ENCODE measurements around the gene FBN2.
"Not testable (repeated sequence)": the region's sequence is repeated elsewhere in the genome, so short reads cannot be mapped to it uniquely, and the experiment has no call there.

The FBN2 gene

DNA sequence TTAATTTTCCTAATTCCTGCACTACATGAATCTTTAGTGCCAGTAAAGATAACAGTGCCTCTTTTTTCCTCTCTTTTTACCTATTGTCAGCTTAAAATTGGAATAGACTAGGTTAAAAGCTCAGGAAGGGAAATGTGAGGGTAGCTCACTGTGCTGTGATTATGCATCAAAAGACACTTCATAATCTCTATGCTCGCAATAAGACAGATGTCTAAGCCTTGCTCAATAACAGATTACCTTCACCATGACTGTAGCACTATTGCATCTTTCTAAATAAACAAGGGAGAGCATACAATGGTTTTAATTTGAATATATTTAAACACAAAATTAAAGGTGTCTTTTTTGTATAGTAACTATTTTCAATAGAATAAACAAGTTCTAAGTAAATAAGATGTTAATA lies 130.1 kb downstream of the FBN2 start:
- H3K9me3 ChIP-seq (ENCODE audit: severe bottlenecking), result no peaks in the 10 kb centered on the region
- DNase-seq (ENCODE audit: low spot score) (no peak), ATAC-seq (ENCODE audit: low read depth) (no peak)
- H3K4me3 ChIP-seq (ENCODE audit: severe bottlenecking), result no peak overlapping the region
- H3K27ac ChIP-seq (ENCODE audit: poor library complexity, severe bottlenecking), result no peak overlapping the region
- H3K27me3 ChIP-seq (ENCODE audit: insufficient read depth, poor library complexity, severe bottlenecking), result no peaks in the 10 kb centered on the region
- TF ChIP-seq, protein P1, sequence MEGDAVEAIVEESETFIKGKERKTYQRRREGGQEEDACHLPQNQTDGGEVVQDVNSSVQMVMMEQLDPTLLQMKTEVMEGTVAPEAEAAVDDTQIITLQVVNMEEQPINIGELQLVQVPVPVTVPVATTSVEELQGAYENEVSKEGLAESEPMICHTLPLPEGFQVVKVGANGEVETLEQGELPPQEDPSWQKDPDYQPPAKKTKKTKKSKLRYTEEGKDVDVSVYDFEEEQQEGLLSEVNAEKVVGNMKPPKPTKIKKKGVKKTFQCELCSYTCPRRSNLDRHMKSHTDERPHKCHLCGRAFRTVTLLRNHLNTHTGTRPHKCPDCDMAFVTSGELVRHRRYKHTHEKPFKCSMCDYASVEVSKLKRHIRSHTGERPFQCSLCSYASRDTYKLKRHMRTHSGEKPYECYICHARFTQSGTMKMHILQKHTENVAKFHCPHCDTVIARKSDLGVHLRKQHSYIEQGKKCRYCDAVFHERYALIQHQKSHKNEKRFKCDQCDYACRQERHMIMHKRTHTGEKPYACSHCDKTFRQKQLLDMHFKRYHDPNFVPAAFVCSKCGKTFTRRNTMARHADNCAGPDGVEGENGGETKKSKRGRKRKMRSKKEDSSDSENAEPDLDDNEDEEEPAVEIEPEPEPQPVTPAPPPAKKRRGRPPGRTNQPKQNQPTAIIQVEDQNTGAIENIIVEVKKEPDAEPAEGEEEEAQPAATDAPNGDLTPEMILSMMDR (IDR thresholded peaks at IDR 0.05; ENCODE audit: poor library complexity, severe bottlenecking), result no peak
- H3K4me1 ChIP-seq (ENCODE audit: insufficient read depth, poor library complexity, severe bottlenecking), result peaks cover 23% of the 10 kb centered on the region
- peaks cover 78% of the 10 kb centered on the region for H3K36me3 ChIP-seq (ENCODE audit: low read depth)

DNA sequence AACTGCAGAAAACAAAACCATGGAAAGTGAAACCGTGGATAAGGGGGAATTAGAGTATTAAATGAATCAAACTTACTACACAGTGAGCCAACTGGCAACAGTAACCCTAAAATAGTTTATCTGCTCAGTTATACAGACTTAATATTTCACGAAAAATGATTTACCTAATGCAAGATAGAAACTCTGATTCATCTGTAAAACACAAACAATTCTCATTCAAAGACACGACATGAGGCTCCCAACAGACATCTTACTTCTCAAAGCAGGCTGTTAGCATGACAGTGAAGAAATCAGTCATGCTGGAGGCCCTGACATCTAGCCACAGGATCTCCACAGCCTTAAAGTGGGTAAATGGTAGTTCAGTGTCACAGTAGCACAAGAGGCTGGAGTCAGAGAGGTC lies 131.2 kb downstream of the FBN2 start:
- TF ChIP-seq, protein P1 (IDR thresholded peaks at IDR 0.05; ENCODE audit: poor library complexity, severe bottlenecking), result no peak
- H3K27me3 ChIP-seq (ENCODE audit: insufficient read depth, poor library complexity, severe bottlenecking), result no peaks in the 10 kb centered on the region

DNA sequence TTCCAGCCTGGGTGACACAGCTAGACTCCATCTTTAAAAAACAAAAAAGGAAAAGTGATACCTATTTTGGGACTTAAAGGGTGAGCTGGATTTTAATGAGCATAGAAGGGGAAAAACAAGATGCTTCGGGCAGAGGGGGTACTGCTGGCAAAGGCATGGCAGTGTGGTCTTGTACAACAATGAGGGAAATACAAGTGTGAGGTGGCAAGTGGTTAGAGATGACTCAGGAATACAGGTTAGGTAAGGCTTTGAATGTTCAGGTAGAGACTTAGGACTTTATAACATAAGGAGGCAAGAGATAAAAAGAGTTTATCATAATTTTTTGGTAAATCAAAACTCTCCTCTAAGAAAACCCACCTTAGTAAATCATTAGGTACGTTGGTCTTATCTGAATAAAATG lies 132.9 kb downstream of the FBN2 start:
- ATAC-seq (ENCODE audit: low read depth) (no peak), DNase-seq (ENCODE audit: low spot score) (no peak)
- Histone ChIP-seq H3K4me1 (ENCODE audit: insufficient read depth, poor library complexity, severe bottlenecking) (peaks cover 15% of the 10 kb centered on the region), H3K36me3 (ENCODE audit: low read depth) (peaks cover 70% of the 10 kb centered on the region), H3K27ac (ENCODE audit: poor library complexity, severe bottlenecking) (no peak overlapping the region), H3K27me3 (ENCODE audit: insufficient read depth, poor library complexity, severe bottlenecking) (no peaks in the 10 kb centered on the region), H3K4me3 (ENCODE audit: severe bottlenecking) (no peak overlapping the region), H3K9me3 (ENCODE audit: severe bottlenecking) (no peaks in the 10 kb centered on the region)
- TF ChIP-seq, protein P1 (IDR thresholded peaks at IDR 0.05; ENCODE audit: poor library complexity, severe bottlenecking), result no peak

More for the DNA sequence above, 131.2 kb downstream of the FBN2 start:
- peaks cover 76% of the 10 kb centered on the region for H3K36me3 ChIP-seq (ENCODE audit: low read depth)
- H3K4me3 ChIP-seq (ENCODE audit: severe bottlenecking), result no peak overlapping the region
- no peak for DNase-seq (ENCODE audit: low spot score)
- no peaks in the 10 kb centered on the region for H3K9me3 ChIP-seq (ENCODE audit: severe bottlenecking)
- no peak overlapping the region for H3K27ac ChIP-seq (ENCODE audit: poor library complexity, severe bottlenecking)
- no peak for ATAC-seq (ENCODE audit: low read depth)
- H3K4me1 ChIP-seq (ENCODE audit: insufficient read depth, poor library complexity, severe bottlenecking), result peaks cover 23% of the 10 kb centered on the region

DNA sequence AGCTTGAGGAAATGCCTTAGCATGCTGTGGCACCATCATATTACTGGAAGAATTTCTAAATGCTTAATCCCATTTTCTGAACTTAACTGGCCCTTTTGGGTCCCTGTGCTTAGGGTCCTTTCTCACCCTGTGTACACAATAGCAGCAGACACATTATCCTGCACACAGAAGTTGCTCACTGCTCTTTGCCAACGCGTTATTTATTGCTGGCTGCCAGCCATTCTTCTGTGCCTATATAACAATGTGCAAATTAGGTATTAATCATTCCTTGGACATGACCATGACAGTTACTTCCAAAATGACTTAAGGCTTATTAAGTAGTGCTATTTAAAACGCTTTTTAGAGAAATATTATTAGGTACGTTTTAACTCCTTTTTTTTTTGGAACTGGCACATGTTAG lies 134.7 kb downstream of the FBN2 start:
- Histone ChIP-seq H3K36me3 (ENCODE audit: low read depth) (peaks cover 72% of the 10 kb centered on the region), H3K9me3 (ENCODE audit: severe bottlenecking) (no peaks in the 10 kb centered on the region), H3K27ac (ENCODE audit: poor library complexity, severe bottlenecking) (no peak overlapping the region), H3K4me1 (ENCODE audit: insufficient read depth, poor library complexity, severe bottlenecking) (no peaks in the 10 kb centered on the region), H3K27me3 (ENCODE audit: insufficient read depth, poor library complexity, severe bottlenecking) (no peaks in the 10 kb centered on the region), H3K4me3 (ENCODE audit: severe bottlenecking) (no peak overlapping the region)
- TF ChIP-seq, protein P1 (IDR thresholded peaks at IDR 0.05; ENCODE audit: poor library complexity, severe bottlenecking), result no peak
- no peak for ATAC-seq (ENCODE audit: low read depth)
- DNase-seq (ENCODE audit: low spot score), result no peak

DNA sequence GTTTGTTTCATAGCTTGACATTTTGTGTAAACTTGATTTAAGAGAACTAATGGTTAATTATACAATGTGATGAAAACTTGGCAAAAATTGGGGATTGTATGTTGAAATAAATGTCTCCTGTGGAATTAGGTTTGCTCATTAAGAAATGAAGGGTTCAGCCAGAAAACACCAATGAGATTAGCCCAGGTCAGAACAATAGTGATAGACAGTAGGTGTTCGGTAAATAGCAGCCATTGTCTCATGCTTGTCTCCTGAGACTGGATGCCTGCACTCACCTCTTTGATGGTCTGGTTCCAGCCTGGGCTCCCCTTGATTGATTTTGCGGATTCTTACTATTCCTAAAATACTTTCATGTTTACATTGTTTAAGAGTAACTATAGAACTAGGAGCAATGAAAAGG lies 135.5 kb downstream of the FBN2 start:
- H3K27ac ChIP-seq (ENCODE audit: poor library complexity, severe bottlenecking), result no peak overlapping the region
- H3K27me3 ChIP-seq (ENCODE audit: insufficient read depth, poor library complexity, severe bottlenecking), result no peaks in the 10 kb centered on the region
- H3K9me3 ChIP-seq (ENCODE audit: severe bottlenecking), result no peaks in the 10 kb centered on the region
- H3K36me3 ChIP-seq (ENCODE audit: low read depth), result peaks cover 65% of the 10 kb centered on the region
- TF ChIP-seq, protein P1 (IDR thresholded peaks at IDR 0.05; ENCODE audit: poor library complexity, severe bottlenecking), result no peak
- DNase-seq (ENCODE audit: low spot score) (no peak), ATAC-seq (ENCODE audit: low read depth) (no peak)
- no peaks in the 10 kb centered on the region for H3K4me1 ChIP-seq (ENCODE audit: insufficient read depth, poor library complexity, severe bottlenecking)
- H3K4me3 ChIP-seq (ENCODE audit: severe bottlenecking), result no peak overlapping the region

DNA sequence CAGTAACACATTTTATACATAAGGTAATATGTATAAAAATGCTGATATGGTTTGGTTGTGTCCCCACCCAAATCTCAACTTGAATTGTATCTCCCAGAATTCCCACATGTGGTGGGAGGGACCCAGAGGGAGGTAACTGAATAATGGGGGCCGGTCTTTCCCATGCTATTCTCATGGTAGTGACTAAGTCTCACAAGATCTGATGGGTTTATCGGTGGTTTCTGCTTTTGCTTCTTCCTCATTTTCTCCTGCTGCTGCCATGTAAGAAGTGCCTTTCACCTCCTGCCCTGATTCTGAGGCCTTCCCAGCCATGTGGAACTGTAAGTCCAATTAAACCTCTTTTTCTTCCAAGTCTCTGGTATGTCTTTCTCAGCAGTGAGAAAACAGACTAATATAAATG lies 137.3 kb downstream of the FBN2 start:
- not testable (repeated sequence) for H3K4me1 ChIP-seq (ENCODE audit: insufficient read depth, poor library complexity, severe bottlenecking); H3K27me3 ChIP-seq (ENCODE audit: insufficient read depth, poor library complexity, severe bottlenecking); ATAC-seq (ENCODE audit: low read depth); H3K9me3 ChIP-seq (ENCODE audit: severe bottlenecking); H3K27ac ChIP-seq (ENCODE audit: poor library complexity, severe bottlenecking); H3K4me3 ChIP-seq (ENCODE audit: severe bottlenecking); DNase-seq (ENCODE audit: low spot score)
- H3K36me3 ChIP-seq (ENCODE audit: low read depth), result peaks cover 54% of the 10 kb centered on the region
